ENCODE data around the gene PATZ1. TPM values are rescaled to one million over a fixed set of nuclear protein-coding genes. Genes with fewer than 3 reads are reported as not detected.

PATZ1 gene
- total RNA-seq, 1 experiment from 2014 or later: 18.6 TPM

GRCh38 chr22:31276426-31277167 lies 69.5 kb downstream of the PATZ1 start:
- ChIA-PET POLR2A (no interaction called here), CTCF (no interaction called here)
- no peak overlapping the region for H3K4me3 ChIP-seq (ENCODE audit: low read depth in 2 of 2, low read length in 2 of 2)
- no peaks in the 10 kb centered on the region for H3K9me3 ChIP-seq (ENCODE audit: control insufficient read depth, insufficient read depth, low read depth, low read length)
- no peak for TF ChIP-seq TCF7L2 (IDR thresholded peaks at IDR 0.05; ENCODE audit: low read depth, low read length)
- no peak for TF ChIP-seq SIN3A (IDR thresholded peaks at IDR 0.05; ENCODE audit: borderline replicate concordance, insufficient read depth, low read depth, low read length)
- no peak for TF ChIP-seq CTCF (IDR thresholded peaks at IDR 0.05)
- TF ChIP-seq REST (IDR thresholded peaks at IDR 0.05; ENCODE audit: insufficient read depth in 1 of 2, low read depth in 2 of 2, low read length in 1 of 2): no peak
- no peak for TF ChIP-seq POLR2AphosphoS5 (IDR thresholded peaks at IDR 0.05; ENCODE audit: low read depth, low read length)
- no peak overlapping the region for H3K27ac ChIP-seq (ENCODE audit: low read length)
- no TSS peak for BruUV-seq (replicated peaks)
- H3K4me1 ChIP-seq (ENCODE audit: control insufficient read depth, insufficient read depth, low read length): no peaks in the 10 kb centered on the region
- ATAC-seq (no peak), DNase-seq (ENCODE audit: low read depth, low spot score) (no peak)
- no peaks in the 10 kb centered on the region for H3K27me3 ChIP-seq (ENCODE audit: control insufficient read depth, insufficient read depth, low read length)
- no peaks in the 10 kb centered on the region for H3K36me3 ChIP-seq (ENCODE audit: control insufficient read depth, insufficient read depth, low read length)
- intact Hi-C loops (cut with micrococcal nuclease; ENCODE audit: unreplicated experiment): no loop called here
- in situ Hi-C loops (cut with HindIII; ENCODE audit: low pct_unique_long_range_greater_than_20kb, low sequenced_read_pairs): no loop called here

Other genes with a start within 250 kb of the PATZ1 start
- gene SELENOM, start 238.8 kb downstream of the PATZ1 start, total RNA-seq (2021; ENCODE audit: unreplicated experiment): 84.4 TPM
- gene INPP5J, start 223.4 kb downstream of the PATZ1 start, total RNA-seq (2021; ENCODE audit: unreplicated experiment): 1.7 TPM
- not detected for gene PLA2G3, start 205.8 kb downstream of the PATZ1 start, total RNA-seq (2021; ENCODE audit: unreplicated experiment)
- gene RNF185, start 186.2 kb downstream of the PATZ1 start, total RNA-seq (2021; ENCODE audit: unreplicated experiment): 23.5 TPM
- gene LIMK2, start 134.0 kb downstream of the PATZ1 start, total RNA-seq (2021; ENCODE audit: unreplicated experiment): 12.6 TPM
- gene PIK3IP1, start 53.9 kb downstream of the PATZ1 start, total RNA-seq (2021; ENCODE audit: unreplicated experiment): 3.6 TPM
- 51.2 TPM for gene DRG1, start 53.3 kb upstream of the PATZ1 start, total RNA-seq (2021; ENCODE audit: unreplicated experiment)
- 23.3 TPM for gene EIF4ENIF1, start 143.5 kb upstream of the PATZ1 start, total RNA-seq (2021; ENCODE audit: unreplicated experiment)
- gene SFI1, start 150.2 kb upstream of the PATZ1 start, total RNA-seq (2021; ENCODE audit: unreplicated experiment): 29.9 TPM

Measured in Panc1 (cell line).